Large intestine (tissue), 3 donors: ENCODE measurements around the gene RASSF5. TPM values are rescaled to one million over a fixed set of nuclear protein-coding genes. Genes with fewer than 3 reads are reported as not detected.

Experiments
- DNase-seq, 2 donors: peaks; one replicate each; pipeline versions ENCODE4 v3.0.0 to v3.0.0-alpha.2; 2013
- H3K27ac ChIP-seq: one replicate; pipeline ENCODE4 v1.5.1; 2013; ENCODE audit warnings: low read length
- H3K27me3 ChIP-seq: 2 replicates; pipeline ENCODE4 v1.6.1; 2013; ENCODE audit warnings: low read length; ENCODE audit not compliant: control insufficient read depth, insufficient read depth
- H3K36me3 ChIP-seq: 2 replicates; pipeline ENCODE4 v1.6.1; 2013; ENCODE audit warnings: low read length; ENCODE audit not compliant: control insufficient read depth, insufficient read depth
- H3K4me1 ChIP-seq: one replicate; pipeline ENCODE4 v1.6.1; 2013; ENCODE audit warnings: low read length; ENCODE audit not compliant: control insufficient read depth, insufficient read depth
- H3K4me3 ChIP-seq: one replicate; pipeline ENCODE4 v1.5.1; 2013; ENCODE audit warnings: low read length
- H3K9me3 ChIP-seq: one replicate; pipeline ENCODE4 v1.6.1; 2013; ENCODE audit warnings: mild to moderate bottlenecking, low read depth, low read length, moderate library complexity; ENCODE audit not compliant: control insufficient read depth
- WGBS: methylation state at CpG from one replicate; pipeline ENCODE4 v1.1.5; 2013; ENCODE audit warnings: low lambda C conversion rate; ENCODE audit not compliant: insufficient coverage; 5-methylcytosine and 5-hydroxymethylcytosine counted together
- polyA plus RNA-seq: library from polyadenylated mRNA; unstranded; fragments of 120-200 nt; gene quantifications from one replicate; pipeline ENCODE4 v1.2.1, GENCODE V29; 2013

RASSF5 gene
- polyA plus RNA-seq, 1 donor: 5.7 TPM

DNA sequence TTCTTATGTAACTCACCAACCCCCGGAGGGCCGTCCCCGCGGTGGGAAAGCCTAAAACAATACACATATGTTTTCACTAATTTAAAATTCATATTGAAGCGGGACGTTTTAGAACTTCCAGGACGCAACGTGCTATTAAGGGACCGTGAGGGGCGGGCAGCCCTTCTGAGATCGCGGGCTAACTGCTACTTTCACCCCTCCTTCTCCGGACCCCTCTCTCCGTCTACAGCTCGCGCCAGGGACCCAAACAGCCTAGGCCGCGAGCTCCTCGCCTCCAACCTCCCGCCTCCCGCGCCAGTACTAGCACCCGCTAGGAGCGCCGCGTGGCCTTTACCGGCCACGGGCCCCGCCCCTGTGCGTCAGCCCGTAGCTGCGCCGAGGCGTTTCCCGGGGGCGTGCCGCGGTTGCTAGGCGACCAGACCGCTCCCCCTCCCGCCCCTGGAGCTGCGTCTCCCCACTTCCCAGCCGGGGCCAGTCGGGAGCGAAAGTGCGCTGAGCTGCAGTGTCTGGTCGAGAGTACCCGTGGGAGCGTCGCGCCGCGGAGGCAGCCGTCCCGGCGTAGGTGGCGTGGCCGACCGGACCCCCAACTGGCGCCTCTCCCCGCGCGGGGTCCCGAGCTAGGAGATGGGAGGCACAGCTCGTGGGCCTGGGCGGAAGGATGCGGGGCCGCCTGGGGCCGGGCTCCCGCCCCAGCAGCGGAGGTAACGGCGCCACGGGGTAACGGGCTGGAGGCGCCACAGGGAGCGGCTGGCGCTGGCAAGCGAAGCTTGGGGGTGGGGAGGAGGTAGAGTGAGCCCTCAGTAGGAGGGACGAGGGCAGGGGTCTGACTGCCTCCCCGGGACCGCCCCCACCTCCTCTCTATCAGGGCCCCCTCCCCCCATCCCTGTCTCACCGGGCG lies 128.0 kb downstream of the RASSF5 start, which contains the start of gene DYRK3:
Gene DYRK3, plus strand, starts transcription at position 457 of the 898 bp plus-strand sequence. Its CDS starts 168 bp downstream, at position 625.
- Histone ChIP-seq H3K9me3 (no peaks in the 10 kb centered on the region), H3K27ac (peak within 1 kb of the TSS; percentile 3), H3K36me3 (no peaks in the 10 kb centered on the region), H3K27me3 (peaks cover 14% of the 10 kb centered on the region), H3K4me1 (peaks cover 17% of the 10 kb centered on the region), H3K4me3 (peak within 1 kb of the TSS; percentile 53)
- WGBS: no CpG with 5 or more reads among the region's 84 CpGs
- DNase-seq: peak; percentile 93 to 96

DNA sequence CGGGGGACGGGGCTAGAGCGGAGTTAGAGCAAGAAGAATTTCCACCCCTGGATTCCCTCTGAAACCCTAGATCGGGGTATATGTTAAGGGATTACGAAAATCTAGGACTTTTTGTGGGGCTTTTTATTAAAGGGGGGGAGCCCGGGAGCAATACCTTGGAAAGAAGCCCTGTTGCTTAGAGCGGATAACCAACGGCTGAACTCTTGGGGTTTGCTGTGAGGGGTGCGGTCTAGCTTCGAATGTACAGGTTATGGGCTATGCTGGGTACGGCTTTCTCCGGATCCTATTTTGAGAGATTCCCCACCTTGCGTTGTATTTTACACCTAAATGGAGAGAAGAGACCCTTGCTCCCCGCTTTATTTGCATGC lies 128.6 kb downstream of the RASSF5 start:
- DNase-seq: peak in 1 of 2 donors; percentile 22
- no peaks in the 10 kb centered on the region for H3K36me3 ChIP-seq
- peaks cover 14% of the 10 kb centered on the region for H3K27me3 ChIP-seq
- 8% methylated on average over 2 of the region's 14 CpGs for WGBS
- no peaks in the 10 kb centered on the region for H3K9me3 ChIP-seq
- H3K4me1 ChIP-seq: peaks cover 17% of the 10 kb centered on the region
- no peak overlapping the region for H3K27ac ChIP-seq
- peak overlapping the region; percentile 53 for H3K4me3 ChIP-seq

GRCh38 chr1:206636671-206637070 lies 129.3 kb downstream of the RASSF5 start:
- Histone ChIP-seq H3K36me3 (no peaks in the 10 kb centered on the region), H3K9me3 (no peaks in the 10 kb centered on the region), H3K27ac (no peak overlapping the region), H3K27me3 (peaks cover 14% of the 10 kb centered on the region), H3K4me1 (peaks cover 17% of the 10 kb centered on the region), H3K4me3 (peak overlapping the region; percentile 53)
- no peak for DNase-seq
- WGBS: 61% methylated on average over 2 of the region's 4 CpGs

DNA sequence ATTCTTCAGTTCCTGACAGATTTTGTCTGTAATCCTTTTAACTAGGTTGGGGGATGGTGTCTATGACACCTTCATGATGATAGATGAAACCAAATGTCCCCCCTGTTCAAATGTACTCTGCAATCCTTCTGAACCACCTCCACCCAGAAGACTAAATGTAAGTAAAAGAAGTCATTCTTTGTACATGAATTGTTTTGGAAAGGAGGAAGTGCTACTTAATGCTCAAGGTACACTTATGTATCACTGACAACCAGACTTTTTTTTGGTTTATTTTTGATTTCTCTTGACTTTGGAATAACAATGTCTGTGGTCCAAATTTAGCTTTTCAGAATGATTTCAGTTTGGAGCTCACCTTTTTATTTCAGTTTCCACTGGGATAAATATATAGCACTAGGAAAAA lies 130.3 kb downstream of the RASSF5 start:
- Histone ChIP-seq H3K4me3 (no peak overlapping the region), H3K36me3 (no peaks in the 10 kb centered on the region), H3K9me3 (no peaks in the 10 kb centered on the region), H3K27ac (no peak overlapping the region), H3K4me1 (peaks cover 17% of the 10 kb centered on the region), H3K27me3 (peaks cover 14% of the 10 kb centered on the region)
- DNase-seq: no peak

Other genes with a start within 250 kb of the RASSF5 start
- 7.5 TPM for gene IKBKE, start 37.1 kb upstream of the RASSF5 start, polyA plus RNA-seq
- gene EIF2D, start 104.9 kb downstream of the RASSF5 start, polyA plus RNA-seq: 53.2 TPM
- gene DYRK3, start 128.0 kb downstream of the RASSF5 start, polyA plus RNA-seq: 4.3 TPM
- 79.6 TPM for gene MAPKAPK2, start 177.4 kb downstream of the RASSF5 start, polyA plus RNA-seq